WERI-Rb-1 (cell line): Measurements from ENCODE around the gene LTA4H.

ENCODE experiments used
- DNase-seq: peaks from one replicate; pipeline ENCODE4 v3.0.0-alpha.2; 2020
- H3K27ac ChIP-seq: fragments of 250-450 bp; sonication (Bioruptor Pico); 2 replicates; pipeline ENCODE4 v1.5.1; 2020; ENCODE audit warnings: mild to moderate bottlenecking, moderate library complexity
- H3K27me3 ChIP-seq: fragments of 250-450 bp; sonication (Bioruptor Pico); 2 replicates; pipeline ENCODE4 v1.5.1; 2021; ENCODE audit warnings: mild to moderate bottlenecking, low read depth, moderate library complexity; ENCODE audit not compliant: insufficient read depth, severe bottlenecking
- H3K36me3 ChIP-seq: fragments of 250-450 bp; sonication (Bioruptor Pico); 2 replicates; pipeline ENCODE4 v1.5.1; 2020; ENCODE audit warnings: mild to moderate bottlenecking, moderate library complexity
- H3K4me3 ChIP-seq: 2 replicates; pipeline ENCODE4 v1.5.1; 2011; ENCODE audit warnings: low read depth, mild to moderate bottlenecking, control low read depth, low read length
- H3K9me3 ChIP-seq: fragments of 250-450 bp; sonication (Bioruptor Pico); 2 replicates; pipeline ENCODE4 v1.5.1; 2021; ENCODE audit warnings: mild to moderate bottlenecking, moderate library complexity; ENCODE audit not compliant: severe bottlenecking
- TF ChIP-seq, protein P1 (sequence below): IDR thresholded peaks from 2 replicates; pipeline ENCODE4 v1.5.1; 2011; ENCODE audit warnings: low read depth, mild to moderate bottlenecking, control low read depth, inconsistent platforms, low read length

LTA4H gene

GRCh38 chr12:96054244-96054610 lies 18.8 kb upstream of the LTA4H start:
- Histone ChIP-seq H3K27me3 (no peaks in the 10 kb centered on the region), H3K36me3 (no peaks in the 10 kb centered on the region), H3K4me3 (no peak overlapping the region), H3K27ac (no peak overlapping the region), H3K9me3 (no peaks in the 10 kb centered on the region)
- TF ChIP-seq, protein P1, sequence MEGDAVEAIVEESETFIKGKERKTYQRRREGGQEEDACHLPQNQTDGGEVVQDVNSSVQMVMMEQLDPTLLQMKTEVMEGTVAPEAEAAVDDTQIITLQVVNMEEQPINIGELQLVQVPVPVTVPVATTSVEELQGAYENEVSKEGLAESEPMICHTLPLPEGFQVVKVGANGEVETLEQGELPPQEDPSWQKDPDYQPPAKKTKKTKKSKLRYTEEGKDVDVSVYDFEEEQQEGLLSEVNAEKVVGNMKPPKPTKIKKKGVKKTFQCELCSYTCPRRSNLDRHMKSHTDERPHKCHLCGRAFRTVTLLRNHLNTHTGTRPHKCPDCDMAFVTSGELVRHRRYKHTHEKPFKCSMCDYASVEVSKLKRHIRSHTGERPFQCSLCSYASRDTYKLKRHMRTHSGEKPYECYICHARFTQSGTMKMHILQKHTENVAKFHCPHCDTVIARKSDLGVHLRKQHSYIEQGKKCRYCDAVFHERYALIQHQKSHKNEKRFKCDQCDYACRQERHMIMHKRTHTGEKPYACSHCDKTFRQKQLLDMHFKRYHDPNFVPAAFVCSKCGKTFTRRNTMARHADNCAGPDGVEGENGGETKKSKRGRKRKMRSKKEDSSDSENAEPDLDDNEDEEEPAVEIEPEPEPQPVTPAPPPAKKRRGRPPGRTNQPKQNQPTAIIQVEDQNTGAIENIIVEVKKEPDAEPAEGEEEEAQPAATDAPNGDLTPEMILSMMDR: no peak
- no peak for DNase-seq

DNA sequence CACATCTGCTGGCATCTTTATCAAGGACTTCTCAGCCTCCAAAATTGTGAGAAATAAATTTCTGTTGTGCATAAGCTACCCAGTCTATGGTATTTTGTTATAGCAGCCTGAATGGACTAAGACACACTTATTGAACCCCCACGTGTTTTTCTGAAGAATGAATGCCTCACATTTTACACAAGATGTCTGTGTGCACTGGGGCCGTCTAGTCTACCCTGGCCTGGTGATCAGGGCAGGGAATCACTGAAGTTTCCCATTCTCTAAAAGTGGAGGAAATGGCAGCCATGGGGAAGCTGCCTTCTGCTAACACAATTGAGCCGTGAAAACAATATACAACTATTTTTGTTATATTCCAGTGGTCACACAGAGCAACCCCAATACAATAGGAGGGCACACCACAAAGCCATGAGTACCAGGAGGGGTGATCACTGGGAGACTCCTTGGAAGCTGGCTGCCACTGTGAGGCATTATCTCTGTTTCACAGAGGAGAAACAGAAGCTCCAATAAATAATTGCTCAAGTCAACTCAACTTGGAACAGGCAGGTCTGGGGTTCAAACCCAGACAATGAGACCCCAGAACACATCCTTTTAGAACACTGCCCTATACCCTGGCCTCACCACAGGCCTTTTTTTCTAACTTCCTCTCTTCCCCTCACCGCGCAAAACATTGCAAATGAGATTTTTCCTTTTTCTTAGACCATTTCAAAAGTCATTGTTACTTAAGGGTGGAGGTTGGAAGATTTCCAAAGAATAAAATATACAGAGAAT lies 18.3 kb upstream of the LTA4H start:
- no peaks in the 10 kb centered on the region for H3K36me3 ChIP-seq
- H3K27me3 ChIP-seq: no peaks in the 10 kb centered on the region
- no peak overlapping the region for H3K4me3 ChIP-seq
- no peak for DNase-seq
- no peak overlapping the region for H3K27ac ChIP-seq
- no peaks in the 10 kb centered on the region for H3K9me3 ChIP-seq
- TF ChIP-seq, protein P1: no peak

- no peak for DNase-seq
- no peak overlapping the region for H3K4me3 ChIP-seq
- TF ChIP-seq, protein P1: no peak
- H3K27ac ChIP-seq: no peak overlapping the region
- H3K9me3 ChIP-seq: no peaks in the 10 kb centered on the region
- H3K36me3 ChIP-seq: no peaks in the 10 kb centered on the region
- no peaks in the 10 kb centered on the region for H3K27me3 ChIP-seq
Observed at GRCh38 chr12:96051756-96052485, 16.5 kb upstream of the LTA4H start.

DNA sequence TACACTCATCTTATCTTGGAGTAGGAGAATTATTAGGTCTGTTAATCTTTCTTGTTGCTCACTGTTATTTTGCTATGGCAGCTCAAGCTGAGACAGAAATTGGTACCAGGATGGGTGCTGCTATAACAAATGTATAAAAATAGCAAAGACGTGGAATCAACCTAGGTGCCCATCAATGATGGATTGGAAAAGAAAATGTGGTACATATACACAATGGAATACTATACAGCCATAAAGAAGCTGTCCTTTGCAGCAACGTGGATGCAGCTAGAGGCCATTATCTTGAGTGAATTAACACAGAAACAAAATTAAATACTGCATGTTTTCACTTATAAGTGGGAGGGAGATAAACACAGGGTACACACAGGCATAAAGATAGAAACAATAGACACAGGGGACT lies 14.8 kb upstream of the LTA4H start:
- DNase-seq: no peak
- no peaks in the 10 kb centered on the region for H3K27me3 ChIP-seq
- no peak overlapping the region for H3K4me3 ChIP-seq
- H3K9me3 ChIP-seq: no peaks in the 10 kb centered on the region
- H3K27ac ChIP-seq: no peak overlapping the region
- no peaks in the 10 kb centered on the region for H3K36me3 ChIP-seq
- TF ChIP-seq, protein P1: no peak

DNA sequence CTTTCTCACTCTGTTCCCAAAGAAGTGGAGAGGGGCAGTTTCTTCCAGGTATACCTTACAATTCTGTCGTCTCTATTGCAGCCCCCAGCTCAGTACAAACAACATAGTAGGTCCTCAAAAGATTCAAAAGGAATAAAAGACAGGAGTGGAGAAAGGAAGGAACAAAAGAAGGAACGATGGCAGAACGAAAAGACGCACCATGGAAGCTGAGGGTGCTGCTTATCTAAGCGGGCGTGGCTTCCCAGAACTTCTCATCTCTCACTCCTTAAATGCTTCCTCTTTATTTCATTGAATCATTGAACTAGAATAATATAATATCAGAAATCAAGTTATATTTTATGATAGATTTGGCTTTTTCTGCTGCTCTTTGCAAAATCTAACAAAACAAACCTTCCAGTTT lies 13.7 kb upstream of the LTA4H start:
- TF ChIP-seq, protein P1: no peak
- Histone ChIP-seq H3K36me3 (no peaks in the 10 kb centered on the region), H3K4me3 (no peak overlapping the region), H3K9me3 (no peaks in the 10 kb centered on the region), H3K27me3 (no peaks in the 10 kb centered on the region), H3K27ac (no peak overlapping the region)
- no peak for DNase-seq
